IMR-90 (cell line): ENCODE measurements around the gene MCF2L. TPM values are rescaled to one million over a fixed set of nuclear protein-coding genes. Genes with fewer than 3 reads are reported as not detected.

Experiments
- ATAC-seq: fragments of 200-7000 bp; cut with Tn5 transposase; 2 replicates; pipeline ENCODE4 v1.9.1; 2020; ENCODE audit warnings: low read depth, mild to moderate bottlenecking, moderate library complexity
- BruUV-seq: library from RNA; stranded (reverse); fragments of 400-500 nt; replicated peaks from 2 replicates; lab custom pipeline; 2021; lab: Mats Ljungman, UMichigan
- CTCF ChIA-PET: fragments of 300-600 bp; formaldehyde crosslinking; extraction: SDS; loops from one replicate; lab custom pipeline; 2021; ENCODE audit warnings: antibody characterized with exemption; lab: Yijun Ruan, JAX
- POLR2A ChIA-PET: fragments of 300-600 bp; sonication (Branson Sonifier 250); formaldehyde crosslinking; loops from one replicate; lab custom pipeline; 2022; ENCODE audit warnings: antibody characterized with exemption; ENCODE audit not compliant: unreplicated experiment; lab: Charles Lee
- DNase-seq: peaks from one replicate; pipeline ENCODE4 v3.0.0; 2013
- H2AFZ ChIP-seq: replicated peaks from 2 replicates; pipeline ENCODE3; 2013; ENCODE audit warnings: low read length, mild to moderate bottlenecking; ENCODE audit not compliant: poor library complexity
- H2AK5ac ChIP-seq: 2 replicates; pipeline ENCODE4 v1.6.1; 2013; ENCODE audit warnings: low read depth, low read length, inconsistent platforms
- H2AK9ac ChIP-seq: replicated peaks from 2 replicates; pipeline ENCODE3; 2013; ENCODE audit warnings: mild to moderate bottlenecking, low read depth, low read length, moderate library complexity; ENCODE audit not compliant: poor library complexity
- H2BK120ac ChIP-seq: 2 replicates; pipeline ENCODE4 v1.6.1; 2013; ENCODE audit warnings: low read depth, low read length, inconsistent platforms
- H2BK15ac ChIP-seq: 3 replicates; pipeline ENCODE4 v1.6.1; 2013; ENCODE audit warnings: low read depth, low read length, inconsistent platforms
- H2BK20ac ChIP-seq: 2 replicates; pipeline ENCODE4 v1.6.1; 2013; ENCODE audit warnings: low read depth, mild to moderate bottlenecking, inconsistent platforms, low read length, moderate library complexity
- H2BK5ac ChIP-seq: 2 replicates; pipeline ENCODE4 v1.6.1; 2013; ENCODE audit warnings: mild to moderate bottlenecking, low read depth, low read length, inconsistent platforms; ENCODE audit not compliant: poor library complexity, severe bottlenecking
- H3K14ac ChIP-seq: replicated peaks from 2 replicates; pipeline ENCODE4 v1.6.1; 2013; ENCODE audit warnings: low read depth, low read length, inconsistent platforms
- H3K18ac ChIP-seq: 2 replicates; pipeline ENCODE4 v1.6.1; 2013; ENCODE audit warnings: low read depth, low read length, control low read depth
- H3K23ac ChIP-seq: 2 replicates; pipeline ENCODE4 v1.6.1; 2013; ENCODE audit warnings: low read depth, low read length, inconsistent platforms
- H3K27ac ChIP-seq: 2 replicates; pipeline ENCODE4 v1.5.1; 2013; ENCODE audit warnings: mild to moderate bottlenecking, control low read depth, low read length; ENCODE audit not compliant: insufficient read depth
- H3K27me3 ChIP-seq: 2 replicates; pipeline ENCODE4 v1.6.1; 2013; ENCODE audit warnings: low read length; ENCODE audit not compliant: control insufficient read depth, insufficient read depth
- H3K36me3 ChIP-seq: 2 replicates; pipeline ENCODE4 v1.6.1; 2013; ENCODE audit warnings: low read length, mixed read lengths; ENCODE audit not compliant: control insufficient read depth, insufficient read depth
- H3K4ac ChIP-seq: 2 replicates; pipeline ENCODE4 v1.6.1; 2013; ENCODE audit warnings: low read depth, low read length, inconsistent platforms
- H3K4me1 ChIP-seq: 2 replicates; pipeline ENCODE4 v1.6.1; 2013; ENCODE audit warnings: low read length, mixed read lengths; ENCODE audit not compliant: control insufficient read depth, insufficient read depth
- H3K4me2 ChIP-seq: 2 replicates; pipeline ENCODE4 v1.6.1; 2013; ENCODE audit warnings: low read depth, mild to moderate bottlenecking, control low read depth, low read length, moderate library complexity
- H3K4me3 ChIP-seq: 2 replicates; pipeline ENCODE4 v1.5.1; 2013; ENCODE audit warnings: low read depth, mild to moderate bottlenecking, control low read depth, low read length, moderate library complexity; ENCODE audit not compliant: insufficient read depth
- H3K56ac ChIP-seq: 2 replicates; pipeline ENCODE4 v1.6.1; 2013; ENCODE audit warnings: low read length, inconsistent platforms; ENCODE audit not compliant: insufficient read depth; ENCODE audit errors: extremely low read depth
- H3K79me1 ChIP-seq, 2 experiments: 2 replicates each; pipeline ENCODE4 v1.6.1; 2013; ENCODE audit warnings: low read length in 2 of 2, inconsistent platforms in 1 of 2, low read depth in 1 of 2
- H3K9ac ChIP-seq: 2 replicates; pipeline ENCODE4 v1.6.1; 2013; ENCODE audit warnings: low read depth, low read length, control low read depth
- H3K9me1 ChIP-seq: 2 replicates; pipeline ENCODE4 v1.6.1; 2013; ENCODE audit warnings: low read length, inconsistent platforms; ENCODE audit not compliant: insufficient read depth
- H3K9me3 ChIP-seq: 2 replicates; pipeline ENCODE4 v1.6.1; 2013; ENCODE audit warnings: low read length; ENCODE audit not compliant: control insufficient read depth, insufficient read depth
- H4K20me1 ChIP-seq: 2 replicates; pipeline ENCODE4 v1.6.1; 2013; ENCODE audit warnings: low read length, inconsistent platforms; ENCODE audit not compliant: insufficient read depth
- H4K5ac ChIP-seq: 2 replicates; pipeline ENCODE4 v1.6.1; 2013; ENCODE audit warnings: mild to moderate bottlenecking, low read depth, low read length, control low read depth
- H4K8ac ChIP-seq, 2 experiments: 2 replicates each; pipeline ENCODE4 v1.6.1; 2013; ENCODE audit warnings: low read depth in 2 of 2, low read length in 2 of 2, control low read depth in 1 of 2, inconsistent platforms in 1 of 2
- H4K91ac ChIP-seq: 2 replicates; pipeline ENCODE4 v1.6.1; 2013; ENCODE audit warnings: low read depth, low read length, inconsistent platforms; ENCODE audit not compliant: insufficient read depth
- BHLHE40 ChIP-seq: fragments of 150-350 bp; IDR thresholded peaks from 2 replicates; pipeline ENCODE4 v1.6.1; 2016; ENCODE audit warnings: mild to moderate bottlenecking, low read depth, low read length
- CEBPB ChIP-seq: IDR thresholded peaks from 2 replicates; pipeline ENCODE4 v1.6.1; 2012; ENCODE audit warnings: low read depth, low read length, improper control_type of control experiment
- CHD1 ChIP-seq: IDR thresholded peaks from 2 replicates; pipeline ENCODE4 v1.6.1; 2012; ENCODE audit warnings: low read depth, low read length, improper control_type of control experiment
- FOS ChIP-seq: fragments of 150-350 bp; IDR thresholded peaks from 2 replicates; pipeline ENCODE4 v1.6.1; 2016; ENCODE audit warnings: low read depth, low read length
- MAFK ChIP-seq: IDR thresholded peaks from 2 replicates; pipeline ENCODE4 v1.6.1; 2012; ENCODE audit warnings: low read depth, low read length, improper control_type of control experiment
- MAZ ChIP-seq: IDR thresholded peaks from 2 replicates; pipeline ENCODE4 v1.6.1; 2012; ENCODE audit warnings: low read depth, mild to moderate bottlenecking, low read length, improper control_type of control experiment, moderate library complexity, borderline replicate concordance
- MXI1 ChIP-seq: IDR thresholded peaks from 2 replicates; pipeline ENCODE4 v1.6.1; 2012; ENCODE audit warnings: low read depth, mild to moderate bottlenecking, low read length, moderate library complexity, borderline replicate concordance
- NFE2L2 ChIP-seq: fragments of 150-350 bp; IDR thresholded peaks from 2 replicates; pipeline ENCODE4 v1.6.1; 2016; ENCODE audit warnings: low read depth, mild to moderate bottlenecking, low read length
- POLR2A ChIP-seq: IDR thresholded peaks from 2 replicates; pipeline ENCODE4 v1.6.1; 2012; ENCODE audit warnings: mild to moderate bottlenecking, low read depth, low read length
- RAD21 ChIP-seq: IDR thresholded peaks from 2 replicates; pipeline ENCODE4 v1.6.1; 2012; ENCODE audit warnings: low read length, improper control_type of control experiment
- RCOR1 ChIP-seq: IDR thresholded peaks from 2 replicates; pipeline ENCODE4 v1.6.1; 2012; ENCODE audit warnings: mild to moderate bottlenecking, low read length, improper control_type of control experiment; ENCODE audit not compliant: insufficient replicate concordance
- RFX5 ChIP-seq: IDR thresholded peaks from 2 replicates; pipeline ENCODE4 v1.8.0; 2012; ENCODE audit warnings: low read depth, mild to moderate bottlenecking, low read length, moderate library complexity
- SMC3 ChIP-seq: fragments of 150-350 bp; IDR thresholded peaks from 2 replicates; pipeline ENCODE4 v1.6.1; 2016; ENCODE audit warnings: low read depth, mild to moderate bottlenecking, antibody characterized with exemption, low read length, moderate library complexity
- WGBS, 2 experiments: methylation state at CpG; one replicate each; pipeline versions ENCODE4 v1.1.5 to v1.1.7; 2013; ENCODE audit warnings: missing lambda C conversion rate in 2 of 2; ENCODE audit not compliant: insufficient read length in 1 of 2; ENCODE audit errors: extremely low coverage in 2 of 2; 5-methylcytosine and 5-hydroxymethylcytosine counted together
- dilution Hi-C: fragments of 300-500 bp; cut with HindIII; formaldehyde crosslinking; loops from one replicate; pipeline ENCODE4 v1.14.3; 2018; ENCODE audit warnings: low sequenced_read_pairs; ENCODE audit not compliant: unreplicated experiment
- in situ Hi-C: fragments of 300-500 bp; cut with MboI; formaldehyde crosslinking; loops from 3 replicates; pipeline ENCODE4 v1.14.3; 2019; ENCODE audit warnings: low sequenced_read_pairs, inconsistent platforms, mixed read lengths
- intact Hi-C: fragments of 100-400 bp; cut with micrococcal nuclease; formaldehyde crosslinking; loops from 2 replicates; pipeline ENCODE4 v1.10.0; 2022
- polyA plus RNA-seq, 3 experiments: library from polyadenylated mRNA; depleted of rRNA; stranded (reverse); fragments of >200 nt; gene quantifications; 2 replicates each; pipeline ENCODE4 v1.2.3, GENCODE V29; 2012; ENCODE audit warnings: low replicate concordance in 1 of 3
- total RNA-seq: library from RNA; depleted of rRNA; stranded (reverse); fragments of >200 nt; gene quantifications from 2 replicates; pipeline ENCODE4 v1.2.3, GENCODE V29; 2012
- TF ChIP-seq, protein P1 (sequence below): conservative IDR thresholded peaks from 2 replicates; pipeline ENCODE4 v1.5.1; 2012; ENCODE audit warnings: mild to moderate bottlenecking, low read depth, low read length, improper control_type of control experiment
- TF ChIP-seq, protein P2 (sequence below): fragments of 150-350 bp; IDR thresholded peaks from 2 replicates; pipeline ENCODE4 v1.6.1; 2017; ENCODE audit warnings: mild to moderate bottlenecking, antibody characterized with exemption, low read length, low read depth
- TF ChIP-seq, protein P3 (sequence below): fragments of 150-350 bp; IDR thresholded peaks from 2 replicates; pipeline ENCODE4 v1.6.1; 2016; ENCODE audit warnings: low read depth, mild to moderate bottlenecking, low read length, moderate library complexity, borderline replicate concordance

MCF2L gene
- total and polyA plus RNA-seq, 2 of the 4 experiments (the other 2 are of a cell fraction) = 0.18 TPM; not detected in 1

DNA sequence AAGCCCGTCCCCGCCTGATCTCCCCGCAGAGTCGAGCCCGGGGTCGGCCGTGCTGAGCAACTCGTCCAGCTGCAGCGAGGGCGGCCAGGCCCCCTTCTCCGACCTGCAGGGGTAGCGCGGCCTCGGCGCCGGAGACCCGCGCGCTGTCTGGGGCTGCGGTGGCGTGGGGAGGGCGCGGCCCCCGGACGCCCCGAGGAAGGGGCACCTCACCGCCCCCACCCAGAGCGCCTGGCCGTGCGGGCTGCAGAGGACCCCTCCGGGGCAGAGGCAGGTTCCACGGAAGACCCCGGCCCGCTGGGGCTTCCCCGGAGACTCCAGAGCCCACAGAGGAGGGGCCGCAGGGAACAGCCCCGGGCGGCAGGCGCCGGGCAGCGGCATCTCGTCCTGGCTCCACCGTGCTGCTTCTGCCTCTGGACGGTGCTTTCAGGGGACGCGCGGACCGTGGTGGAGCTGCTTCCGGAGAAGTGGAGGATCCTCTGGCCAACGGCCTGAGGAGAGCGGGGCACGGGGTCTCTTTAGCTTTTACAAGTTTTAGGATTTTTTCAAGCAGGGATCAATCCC lies 127.8 kb downstream of the MCF2L start:
- DNase-seq (no peak), ATAC-seq (no peak)
- peaks cover 32% of the 10 kb centered on the region for H3K27me3 ChIP-seq
- no peak overlapping the region for H3K9ac ChIP-seq
- H4K8ac ChIP-seq = no peak overlapping the region
- no peaks in the 10 kb centered on the region for H3K36me3 ChIP-seq
- H3K4me2 ChIP-seq = no peak overlapping the region
- intact Hi-C loops = no loop called here
- 0 out of 2 replicates have a peak, but pooled peaks cover 4% of the 10 kb centered on the region for H3K4me1 ChIP-seq
- no peaks in the 10 kb centered on the region for H3K9me3 ChIP-seq
- no TSS peak for BruUV-seq
- H4K5ac ChIP-seq = no peak overlapping the region
- H3K4ac ChIP-seq = no peak overlapping the region
- H2BK5ac ChIP-seq = no peak overlapping the region
- H2AFZ ChIP-seq = no peak overlapping the region
- H3K18ac ChIP-seq = no peak overlapping the region
- TF ChIP-seq SMC3 (no peak), CHD1 (no peak), MAZ (no peak), MAFK (no peak), MXI1 (no peak), RAD21 (no peak), BHLHE40 (no peak), CEBPB (no peak), FOS (no peak), RFX5 (no peak), RCOR1 (no peak), NFE2L2 (no peak), POLR2A (no peak)
- TF ChIP-seq, protein P1, sequence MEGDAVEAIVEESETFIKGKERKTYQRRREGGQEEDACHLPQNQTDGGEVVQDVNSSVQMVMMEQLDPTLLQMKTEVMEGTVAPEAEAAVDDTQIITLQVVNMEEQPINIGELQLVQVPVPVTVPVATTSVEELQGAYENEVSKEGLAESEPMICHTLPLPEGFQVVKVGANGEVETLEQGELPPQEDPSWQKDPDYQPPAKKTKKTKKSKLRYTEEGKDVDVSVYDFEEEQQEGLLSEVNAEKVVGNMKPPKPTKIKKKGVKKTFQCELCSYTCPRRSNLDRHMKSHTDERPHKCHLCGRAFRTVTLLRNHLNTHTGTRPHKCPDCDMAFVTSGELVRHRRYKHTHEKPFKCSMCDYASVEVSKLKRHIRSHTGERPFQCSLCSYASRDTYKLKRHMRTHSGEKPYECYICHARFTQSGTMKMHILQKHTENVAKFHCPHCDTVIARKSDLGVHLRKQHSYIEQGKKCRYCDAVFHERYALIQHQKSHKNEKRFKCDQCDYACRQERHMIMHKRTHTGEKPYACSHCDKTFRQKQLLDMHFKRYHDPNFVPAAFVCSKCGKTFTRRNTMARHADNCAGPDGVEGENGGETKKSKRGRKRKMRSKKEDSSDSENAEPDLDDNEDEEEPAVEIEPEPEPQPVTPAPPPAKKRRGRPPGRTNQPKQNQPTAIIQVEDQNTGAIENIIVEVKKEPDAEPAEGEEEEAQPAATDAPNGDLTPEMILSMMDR = no peak
- TF ChIP-seq, protein P2, sequence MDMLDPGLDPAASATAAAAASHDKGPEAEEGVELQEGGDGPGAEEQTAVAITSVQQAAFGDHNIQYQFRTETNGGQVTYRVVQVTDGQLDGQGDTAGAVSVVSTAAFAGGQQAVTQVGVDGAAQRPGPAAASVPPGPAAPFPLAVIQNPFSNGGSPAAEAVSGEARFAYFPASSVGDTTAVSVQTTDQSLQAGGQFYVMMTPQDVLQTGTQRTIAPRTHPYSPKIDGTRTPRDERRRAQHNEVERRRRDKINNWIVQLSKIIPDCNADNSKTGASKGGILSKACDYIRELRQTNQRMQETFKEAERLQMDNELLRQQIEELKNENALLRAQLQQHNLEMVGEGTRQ = no peak
- TF ChIP-seq, protein P3, sequence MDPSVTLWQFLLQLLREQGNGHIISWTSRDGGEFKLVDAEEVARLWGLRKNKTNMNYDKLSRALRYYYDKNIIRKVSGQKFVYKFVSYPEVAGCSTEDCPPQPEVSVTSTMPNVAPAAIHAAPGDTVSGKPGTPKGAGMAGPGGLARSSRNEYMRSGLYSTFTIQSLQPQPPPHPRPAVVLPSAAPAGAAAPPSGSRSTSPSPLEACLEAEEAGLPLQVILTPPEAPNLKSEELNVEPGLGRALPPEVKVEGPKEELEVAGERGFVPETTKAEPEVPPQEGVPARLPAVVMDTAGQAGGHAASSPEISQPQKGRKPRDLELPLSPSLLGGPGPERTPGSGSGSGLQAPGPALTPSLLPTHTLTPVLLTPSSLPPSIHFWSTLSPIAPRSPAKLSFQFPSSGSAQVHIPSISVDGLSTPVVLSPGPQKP = no peak
- CTCF ChIA-PET = no interaction called here
- no peak overlapping the region for H2BK120ac ChIP-seq
- H3K79me1 ChIP-seq = no peaks in the 10 kb centered on the region
- POLR2A ChIA-PET = no interaction called here
- in situ Hi-C loops = no loop called here
- no peak overlapping the region for H2BK20ac ChIP-seq
- dilution Hi-C loops = no loop called here
- H2BK15ac ChIP-seq = no peak overlapping the region
- no peak overlapping the region for H3K56ac ChIP-seq
- H4K91ac ChIP-seq = no peak overlapping the region
- no peak overlapping the region for H2AK5ac ChIP-seq
- WGBS, 2 experiments = 83% methylated on average over 31 of the region's 52 CpGs; no CpG with 5 or more reads in 1 of the 2 experiments
- no peak overlapping the region for H2AK9ac ChIP-seq
- no peak overlapping the region for H3K27ac ChIP-seq
- H4K20me1 ChIP-seq = no peaks in the 10 kb centered on the region
- no peak overlapping the region for H3K14ac ChIP-seq
- H3K9me1 ChIP-seq = peaks cover 2% of the 10 kb centered on the region; the same call in 1 of the 2 replicates
- H3K23ac ChIP-seq = no peak overlapping the region
- no peak overlapping the region for H3K4me3 ChIP-seq
